ENCODE results near the gene FIGN. TPM values are rescaled to one million over a fixed set of nuclear protein-coding genes. Genes with fewer than 3 reads are reported as not detected.

The FIGN gene
- polyA plus RNA-seq, 6 donors from 2014 or later, result not detected

DNA sequence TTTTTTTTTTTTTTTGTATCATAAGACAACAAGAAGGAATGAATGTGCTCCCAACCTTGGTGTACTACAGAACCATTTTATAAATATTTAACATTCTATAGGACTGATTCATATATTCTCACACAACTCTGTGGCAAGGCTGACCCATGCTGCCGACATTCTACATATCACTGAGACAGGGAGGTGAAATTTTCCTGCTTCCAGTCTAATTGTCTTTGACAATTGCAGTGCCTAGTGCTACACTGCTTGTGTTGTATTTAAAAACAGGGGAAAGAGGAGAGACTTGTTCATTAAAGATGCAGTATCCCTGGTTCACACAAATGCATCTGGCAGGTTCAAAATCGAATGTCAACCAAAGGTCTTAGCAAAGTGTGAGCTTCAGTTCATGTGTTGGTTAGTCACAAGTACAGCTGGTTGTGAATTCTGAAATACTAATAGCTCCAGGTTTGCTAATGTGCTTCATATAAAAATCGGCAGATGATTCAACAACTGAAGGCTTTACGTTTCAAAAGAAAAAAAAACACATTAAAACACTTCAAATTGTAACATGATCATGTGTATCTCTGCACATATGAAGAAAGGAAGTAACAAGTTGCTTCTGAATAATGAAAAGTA is 130.8 kb downstream of the FIGN start:
- Mint-ChIP-seq H3K4me3 (no peak overlapping the region), H3K36me3 (no peaks in the 10 kb centered on the region), H3K27ac (no peak overlapping the region), H3K4me1 (no peaks in the 10 kb centered on the region), H3K9me3 (peaks cover 0 to 2% (median 0%) of the 10 kb centered on the region in 7 donors), H3K27me3 (peaks cover 0 to 14% (median 0%) of the 10 kb centered on the region in 3 donors)
- ATAC-seq (ENCODE audit: low read depth in 2 of 2) (no peak), DNase-seq (no peak)

DNA sequence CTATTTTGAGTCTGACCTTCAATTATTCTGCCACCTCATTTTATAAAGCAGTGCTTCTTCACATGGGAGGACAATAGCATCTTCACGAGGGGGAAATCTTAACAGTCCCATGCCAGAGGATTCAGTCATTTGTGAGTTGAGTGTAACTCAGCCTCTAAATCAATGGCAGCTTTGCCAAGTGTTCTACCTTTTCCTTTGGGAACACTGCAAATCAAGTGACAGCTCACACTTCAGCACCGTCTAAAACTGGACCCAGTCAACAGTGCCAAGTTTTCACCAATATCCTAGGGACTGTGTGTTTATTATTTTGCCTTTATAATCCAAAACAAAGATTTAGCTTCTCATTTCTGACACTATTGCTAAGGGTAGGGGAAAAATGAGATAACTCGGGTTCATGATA is 133.6 kb downstream of the FIGN start:
- no peak for ATAC-seq (ENCODE audit: low read depth in 2 of 2)
- Mint-ChIP-seq H3K36me3 (no peaks in the 10 kb centered on the region), H3K27me3 (peaks cover 0 to 14% (median 0%) of the 10 kb centered on the region in 3 donors), H3K9me3 (no peaks in the 10 kb centered on the region), H3K4me3 (no peak overlapping the region), H3K4me1 (no peaks in the 10 kb centered on the region), H3K27ac (no peak overlapping the region)
- no peak for DNase-seq

DNA sequence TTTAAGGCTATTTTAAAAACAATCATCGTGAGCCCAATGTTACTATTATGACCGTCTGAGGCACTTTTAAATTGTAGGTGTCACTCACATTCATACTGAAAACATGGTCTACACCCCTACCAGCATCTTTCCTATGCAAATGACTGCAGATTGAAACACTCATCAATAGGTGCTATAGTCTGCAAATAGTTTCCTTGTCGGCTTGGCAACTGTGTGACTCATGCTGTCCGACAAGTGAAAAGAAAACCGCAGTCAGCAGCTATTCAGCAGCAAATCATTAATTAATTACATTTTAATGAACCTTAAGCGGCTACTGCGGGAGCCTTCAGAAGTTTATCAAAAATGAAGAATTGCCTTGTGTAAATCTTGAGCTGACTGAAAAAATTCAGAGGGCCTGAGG is 134.4 kb downstream of the FIGN start:
- H3K4me1 Mint-ChIP-seq, result no peaks in the 10 kb centered on the region
- DNase-seq (no peak), ATAC-seq (ENCODE audit: low read depth in 2 of 2) (no peak)
- H3K4me3 Mint-ChIP-seq, result no peak overlapping the region
- no peaks in the 10 kb centered on the region for H3K36me3 Mint-ChIP-seq
- H3K9me3 Mint-ChIP-seq, result no peaks in the 10 kb centered on the region
- peaks cover 0 to 14% (median 0%) of the 10 kb centered on the region in 3 donors for H3K27me3 Mint-ChIP-seq
- no peak overlapping the region for H3K27ac Mint-ChIP-seq

DNA sequence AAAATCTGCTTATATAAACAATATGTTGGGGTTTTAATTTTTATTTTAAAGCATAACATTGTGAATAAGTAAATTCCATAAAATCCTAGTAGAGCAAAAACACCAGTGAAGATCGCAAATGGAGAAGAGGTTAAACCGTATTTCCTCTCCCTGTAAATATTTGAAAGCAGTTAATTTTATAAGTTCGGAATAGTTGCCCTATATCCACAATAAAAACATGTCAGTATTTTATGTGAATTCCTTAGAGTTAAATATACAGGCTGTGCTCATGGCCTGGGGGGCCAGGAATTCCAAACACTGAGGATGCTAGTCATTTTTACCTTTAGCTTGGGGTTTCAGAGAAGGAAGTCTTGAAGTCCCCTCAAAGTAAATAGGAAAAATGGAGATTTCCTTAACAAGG is 135.0 kb downstream of the FIGN start:
- Mint-ChIP-seq H3K4me1 (no peaks in the 10 kb centered on the region), H3K27me3 (peaks cover 0 to 14% (median 0%) of the 10 kb centered on the region in 3 donors), H3K36me3 (no peaks in the 10 kb centered on the region), H3K9me3 (no peaks in the 10 kb centered on the region), H3K4me3 (no peak overlapping the region), H3K27ac (no peak overlapping the region)
- no peak for DNase-seq
- ATAC-seq (ENCODE audit: low read depth in 2 of 2), result no peak

DNA sequence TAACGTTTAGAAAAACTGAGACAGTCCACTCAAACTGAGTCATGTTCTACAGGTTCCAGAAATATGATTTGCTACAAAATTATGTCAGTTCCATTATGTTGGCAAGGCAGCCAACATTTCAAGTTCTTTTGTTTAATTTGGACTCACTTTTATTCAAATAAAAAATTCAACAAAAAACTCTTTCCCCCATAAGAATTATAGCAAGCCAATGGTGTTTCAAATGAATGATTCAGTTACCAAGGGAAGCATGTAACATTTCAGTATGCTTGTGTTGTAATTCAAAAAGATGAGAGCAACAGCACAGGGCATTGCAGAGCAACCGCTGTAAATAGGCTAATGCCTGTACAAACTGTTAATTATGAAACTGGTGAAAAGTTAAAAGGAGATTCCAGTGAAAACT is 140.8 kb downstream of the FIGN start:
- no peaks in the 10 kb centered on the region for H3K36me3 Mint-ChIP-seq
- ATAC-seq (ENCODE audit: low read depth in 2 of 2), result no peak
- no peaks in the 10 kb centered on the region for H3K9me3 Mint-ChIP-seq
- H3K4me3 Mint-ChIP-seq, result no peak overlapping the region
- no peak for DNase-seq
- H3K27ac Mint-ChIP-seq, result no peak overlapping the region
- H3K4me1 Mint-ChIP-seq, result no peaks in the 10 kb centered on the region
- no peaks in the 10 kb centered on the region for H3K27me3 Mint-ChIP-seq

GRCh38 chr2:163594497-163594896 is 141.3 kb downstream of the FIGN start:
- no peaks in the 10 kb centered on the region for H3K9me3 Mint-ChIP-seq
- no peaks in the 10 kb centered on the region for H3K36me3 Mint-ChIP-seq
- no peak overlapping the region for H3K27ac Mint-ChIP-seq
- ATAC-seq (ENCODE audit: low read depth in 2 of 2) (no peak), DNase-seq (no peak)
- no peak overlapping the region for H3K4me3 Mint-ChIP-seq
- no peaks in the 10 kb centered on the region for H3K27me3 Mint-ChIP-seq
- H3K4me1 Mint-ChIP-seq, result no peaks in the 10 kb centered on the region

GRCh38 chr2:163593982-163594381 is 141.8 kb downstream of the FIGN start:
- no peak for DNase-seq
- ATAC-seq (ENCODE audit: low read depth in 2 of 2), result no peak
- Mint-ChIP-seq H3K9me3 (no peaks in the 10 kb centered on the region), H3K36me3 (no peaks in the 10 kb centered on the region), H3K4me1 (no peaks in the 10 kb centered on the region), H3K4me3 (no peak overlapping the region), H3K27me3 (no peaks in the 10 kb centered on the region), H3K27ac (no peak overlapping the region)

GRCh38 chr2:163592954-163593622 is 142.7 kb downstream of the FIGN start:
- no peak for ATAC-seq (ENCODE audit: low read depth in 2 of 2)
- Mint-ChIP-seq H3K4me3 (no peak overlapping the region), H3K9me3 (no peaks in the 10 kb centered on the region), H3K27ac (no peak overlapping the region), H3K27me3 (no peaks in the 10 kb centered on the region), H3K36me3 (no peaks in the 10 kb centered on the region), H3K4me1 (no peaks in the 10 kb centered on the region)
- DNase-seq, result no peak

DNA sequence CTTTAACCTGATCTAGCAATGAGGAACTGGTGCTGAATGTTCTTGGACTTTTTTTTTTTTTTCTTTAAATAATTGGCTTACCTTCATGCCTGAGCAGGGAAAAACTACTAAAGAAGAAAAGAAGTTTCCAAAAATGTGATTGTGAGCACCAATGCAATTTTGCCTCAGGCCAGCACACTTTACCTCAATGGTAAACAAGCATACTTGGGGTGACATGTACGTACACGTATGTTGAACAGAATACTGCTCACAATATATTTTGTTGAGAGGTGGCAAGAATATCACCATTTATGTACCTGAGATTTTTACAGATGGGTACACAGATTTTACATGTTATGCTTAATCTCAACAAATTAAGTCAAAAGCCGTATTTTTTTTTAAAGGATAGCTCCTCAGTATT is 144.3 kb downstream of the FIGN start:
- H3K4me1 Mint-ChIP-seq, result no peaks in the 10 kb centered on the region
- no peaks in the 10 kb centered on the region for H3K27me3 Mint-ChIP-seq
- no peak for DNase-seq
- H3K27ac Mint-ChIP-seq, result no peak overlapping the region
- ATAC-seq (ENCODE audit: low read depth in 2 of 2), result no peak
- H3K9me3 Mint-ChIP-seq, result no peaks in the 10 kb centered on the region
- no peak overlapping the region for H3K4me3 Mint-ChIP-seq
- no peaks in the 10 kb centered on the region for H3K36me3 Mint-ChIP-seq

- no peak overlapping the region for H3K4me3 Mint-ChIP-seq
- no peak for ATAC-seq (ENCODE audit: low read depth in 2 of 2)
- no peak for DNase-seq
- no peak overlapping the region for H3K27ac Mint-ChIP-seq
- no peaks in the 10 kb centered on the region for H3K36me3 Mint-ChIP-seq
- H3K9me3 Mint-ChIP-seq, result no peaks in the 10 kb centered on the region
- no peaks in the 10 kb centered on the region for H3K4me1 Mint-ChIP-seq
- no peaks in the 10 kb centered on the region for H3K27me3 Mint-ChIP-seq
Measured at GRCh38 chr2:163580757-163581156, 155.1 kb downstream of the FIGN start.

DNA sequence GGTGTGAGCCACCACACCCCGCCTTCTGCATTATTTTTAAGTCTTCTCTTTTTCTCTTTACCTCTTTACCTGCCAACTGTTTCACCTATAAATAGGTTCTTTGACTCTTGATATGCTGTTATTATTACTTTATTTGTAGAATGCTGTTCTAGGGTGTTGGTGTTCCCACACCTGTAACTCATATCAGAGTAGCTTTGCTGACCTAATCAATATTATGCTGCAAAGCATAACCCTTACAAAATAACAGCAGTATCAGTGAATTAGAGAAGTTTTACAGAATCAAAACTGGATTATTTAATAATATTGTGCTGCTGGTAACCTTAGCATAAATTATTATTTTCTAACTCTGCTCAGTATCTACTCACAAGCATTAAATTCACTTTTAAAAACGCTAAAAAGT is 161.5 kb downstream of the FIGN start:
- Mint-ChIP-seq H3K4me3 (no peak overlapping the region), H3K27me3 (no peaks in the 10 kb centered on the region), H3K36me3 (no peaks in the 10 kb centered on the region), H3K9me3 (peaks cover 0 to 3% (median 0%) of the 10 kb centered on the region in 7 donors), H3K27ac (peak overlapping the region in 1 of 6 donors; percentile 72), H3K4me1 (no peaks in the 10 kb centered on the region)
- ATAC-seq (ENCODE audit: low read depth in 2 of 2) (no peak), DNase-seq (no peak)

GRCh38 chr2:163573652-163574051 is 162.2 kb downstream of the FIGN start:
- Mint-ChIP-seq H3K27me3 (no peaks in the 10 kb centered on the region), H3K4me3 (no peak overlapping the region), H3K27ac (no peak overlapping the region), H3K9me3 (peaks cover 0 to 3% (median 0%) of the 10 kb centered on the region in 7 donors), H3K4me1 (no peaks in the 10 kb centered on the region), H3K36me3 (no peaks in the 10 kb centered on the region)
- ATAC-seq (ENCODE audit: low read depth in 2 of 2) (no peak), DNase-seq (no peak)

- H3K36me3 Mint-ChIP-seq, result no peaks in the 10 kb centered on the region
- no peak overlapping the region for H3K4me3 Mint-ChIP-seq
- DNase-seq (no peak), ATAC-seq (ENCODE audit: low read depth in 2 of 2) (no peak)
- H3K27ac Mint-ChIP-seq, result no peak overlapping the region
- H3K9me3 Mint-ChIP-seq, result peaks cover 0 to 3% (median 0%) of the 10 kb centered on the region in 7 donors
- H3K27me3 Mint-ChIP-seq, result no peaks in the 10 kb centered on the region
- H3K4me1 Mint-ChIP-seq, result no peaks in the 10 kb centered on the region
Measured at GRCh38 chr2:163572850-163573249, 163.0 kb downstream of the FIGN start.

GRCh38 chr2:163571423-163572102 is 164.2 kb downstream of the FIGN start:
- peaks cover 0 to 3% (median 0%) of the 10 kb centered on the region in 7 donors for H3K9me3 Mint-ChIP-seq
- no peak overlapping the region for H3K4me3 Mint-ChIP-seq
- H3K36me3 Mint-ChIP-seq, result no peaks in the 10 kb centered on the region
- H3K27ac Mint-ChIP-seq, result no peak overlapping the region
- no peaks in the 10 kb centered on the region for H3K27me3 Mint-ChIP-seq
- ATAC-seq (ENCODE audit: low read depth in 2 of 2), result no peak
- no peak for DNase-seq
- no peaks in the 10 kb centered on the region for H3K4me1 Mint-ChIP-seq

All from naive B cell (primary cell).